ENCODE measurements around the gene MAD2L1BP. TPM values are rescaled to one million over a fixed set of nuclear protein-coding genes. Genes with fewer than 3 reads are reported as not detected.
"Not testable (repeated sequence)": the region's sequence is repeated elsewhere in the genome, so short reads cannot be mapped to it uniquely, and the experiment has no call there.

Gene MAD2L1BP
- total RNA-seq, 1 experiment from 2014 or later: 39.1 TPM

DNA sequence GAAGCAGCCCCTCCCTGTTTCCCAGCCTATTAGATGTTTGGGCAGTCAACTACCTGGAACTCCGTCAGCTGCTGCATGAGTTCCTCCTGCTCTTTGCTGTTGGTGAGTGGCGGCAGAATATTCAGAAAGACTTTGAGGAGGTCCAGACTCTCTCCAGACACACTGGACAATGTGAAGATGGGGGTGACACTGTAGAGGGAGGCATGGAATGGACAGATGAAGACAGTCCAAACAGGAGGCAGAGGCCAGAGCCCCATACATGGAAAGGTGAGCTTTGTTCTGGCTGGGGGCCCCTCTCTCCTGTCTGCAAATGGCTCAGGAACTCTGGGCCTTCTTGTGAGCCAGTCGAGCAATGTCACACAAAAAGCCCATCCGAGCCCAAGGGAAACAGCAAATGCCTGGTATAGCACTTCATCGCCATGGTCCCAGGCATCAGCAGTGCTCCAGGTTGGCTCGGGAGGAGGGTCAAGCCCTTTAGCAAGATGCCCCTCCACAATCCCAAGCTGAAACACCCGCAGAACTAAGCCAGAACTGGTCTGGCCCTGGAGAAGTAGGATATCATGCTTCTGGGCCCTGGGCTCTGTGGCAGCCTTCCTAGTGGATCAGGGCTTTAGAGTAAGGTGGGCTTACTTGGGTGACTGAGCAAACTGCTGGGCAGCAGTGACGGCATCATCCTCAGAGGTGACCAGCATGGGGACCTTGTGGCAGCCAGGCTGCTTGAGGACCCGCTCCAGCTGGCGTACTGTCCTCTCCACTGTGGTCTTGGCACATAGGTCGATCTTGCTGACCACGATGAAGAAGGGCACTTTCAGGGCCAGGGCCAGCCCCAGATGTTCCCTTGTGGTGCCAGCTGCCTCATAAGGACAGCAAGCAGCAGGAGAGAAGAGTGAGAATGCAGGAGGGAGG, 11.5 kb upstream of the MAD2L1BP start:
- in situ Hi-C loops (cut with HindIII; ENCODE audit: low pct_unique_long_range_greater_than_20kb, low sequenced_read_pairs): no loop called here
- no peak for DNase-seq (ENCODE audit: low read depth)

DNA sequence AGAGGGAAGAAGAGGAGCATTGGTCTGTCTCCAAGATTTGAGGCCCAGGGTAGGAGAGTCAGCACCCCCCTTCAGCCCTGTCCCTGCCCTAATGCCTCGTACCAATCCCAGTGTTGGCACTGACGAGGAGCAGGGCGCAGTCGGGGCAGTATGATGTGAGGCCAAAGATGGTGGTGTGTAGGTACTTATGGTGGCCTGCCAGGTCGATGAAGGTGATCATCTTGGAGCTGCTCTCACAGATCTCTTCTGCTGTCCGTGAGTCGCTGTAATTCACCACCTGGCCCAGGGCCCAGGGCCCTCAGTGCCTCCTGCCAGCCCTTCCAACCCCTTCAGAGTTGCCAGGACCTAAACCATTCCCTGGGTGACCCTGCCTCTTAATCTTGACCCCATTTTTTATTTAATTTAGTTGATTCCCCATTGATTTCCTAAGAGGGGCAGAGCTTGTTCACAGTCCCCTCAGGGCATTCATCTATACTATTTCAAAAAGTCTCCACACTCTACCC, 10.8 kb upstream of the MAD2L1BP start:
- no peak for DNase-seq (ENCODE audit: low read depth)
- in situ Hi-C loops (cut with HindIII; ENCODE audit: low pct_unique_long_range_greater_than_20kb, low sequenced_read_pairs): no loop called here

- DNase-seq (ENCODE audit: low read depth): no peak
- in situ Hi-C loops (cut with HindIII; ENCODE audit: low pct_unique_long_range_greater_than_20kb, low sequenced_read_pairs): no loop called here
These were observed 10.1 kb upstream of the MAD2L1BP start for GRCh38 chr6:43625393-43625992.

DNA sequence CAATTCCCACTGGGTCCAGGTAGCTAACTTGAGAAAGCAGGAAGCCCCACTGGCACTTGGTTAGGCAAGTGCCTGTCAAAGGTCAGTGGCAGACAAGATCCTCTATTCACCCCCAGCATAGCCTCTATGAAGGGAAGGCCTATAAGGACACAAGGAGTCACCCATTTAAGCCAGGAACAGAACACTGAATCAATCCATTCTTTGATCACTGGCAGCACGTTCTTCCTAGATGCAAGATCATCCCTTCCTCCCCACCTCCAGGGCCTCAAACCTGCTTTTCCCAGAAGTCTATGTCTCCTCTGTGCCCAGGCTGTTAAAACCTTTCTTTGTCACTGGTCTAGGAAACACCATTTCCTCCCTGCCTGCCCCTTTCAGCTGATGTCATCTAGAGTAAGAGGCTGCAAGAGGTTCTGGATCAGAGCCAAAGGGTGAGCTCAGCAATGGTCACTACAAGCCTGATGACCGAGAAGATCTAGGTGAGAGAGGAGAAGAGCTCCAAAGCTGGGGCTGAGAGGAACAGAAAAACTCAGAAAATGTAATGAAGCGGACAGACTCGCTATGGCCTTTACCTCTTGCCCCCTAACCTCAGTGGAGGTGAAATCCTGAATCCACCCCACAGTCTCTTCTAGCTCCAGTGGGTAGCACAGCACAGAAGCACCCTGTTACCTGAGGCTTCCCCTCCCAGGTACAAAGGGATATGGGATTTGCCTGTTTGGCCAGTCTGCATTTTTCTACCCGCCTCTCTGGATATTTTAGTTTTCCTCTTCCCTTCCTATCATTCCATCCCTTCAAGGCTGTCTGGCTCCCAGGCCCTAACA, 8.4 kb upstream of the MAD2L1BP start:
- peak; percentile 93 for DNase-seq (ENCODE audit: low read depth)

DNA sequence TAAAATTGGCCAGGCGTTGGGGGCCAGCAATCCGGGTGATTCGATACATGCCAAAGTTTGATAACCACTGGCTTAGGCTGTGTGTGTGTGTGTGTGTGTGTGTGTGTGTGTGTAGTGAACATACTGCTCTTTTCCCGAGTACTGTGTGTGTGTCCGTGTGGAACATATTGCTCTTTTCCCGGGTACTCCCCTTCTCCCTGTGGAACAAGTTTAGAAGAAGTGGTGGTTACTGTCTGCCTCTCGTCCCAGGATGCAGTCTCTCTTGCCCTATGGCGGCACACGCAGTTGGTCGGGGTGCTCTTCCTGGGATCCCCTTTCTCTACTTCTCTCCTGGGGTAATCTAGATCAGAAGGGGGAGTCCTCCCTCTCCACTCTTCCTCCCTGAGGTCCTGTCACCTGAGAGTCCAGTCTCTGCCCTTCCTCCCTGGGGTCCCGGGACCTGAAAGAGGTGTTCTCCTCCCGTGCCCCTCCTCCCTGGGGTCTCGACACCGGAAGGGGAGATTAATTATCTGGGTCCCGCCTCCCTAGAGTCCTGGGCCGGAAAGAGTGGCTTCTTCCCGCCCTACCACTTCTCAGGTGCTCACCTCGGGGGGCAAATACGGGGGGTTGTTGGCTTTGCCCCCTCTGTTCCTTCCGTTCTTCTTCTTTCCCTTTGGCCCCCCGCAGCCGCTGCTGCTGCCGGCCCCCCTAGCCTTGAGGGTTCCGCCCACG, 7.1 kb upstream of the MAD2L1BP start:
- peak; percentile 66 for DNase-seq (ENCODE audit: low read depth)
- in situ Hi-C loops (cut with HindIII; ENCODE audit: low pct_unique_long_range_greater_than_20kb, low sequenced_read_pairs): no loop called here

More for the DNA sequence above, 8.4 kb upstream of the MAD2L1BP start:
- in situ Hi-C loops (cut with HindIII; ENCODE audit: low pct_unique_long_range_greater_than_20kb, low sequenced_read_pairs): no loop called here

DNA sequence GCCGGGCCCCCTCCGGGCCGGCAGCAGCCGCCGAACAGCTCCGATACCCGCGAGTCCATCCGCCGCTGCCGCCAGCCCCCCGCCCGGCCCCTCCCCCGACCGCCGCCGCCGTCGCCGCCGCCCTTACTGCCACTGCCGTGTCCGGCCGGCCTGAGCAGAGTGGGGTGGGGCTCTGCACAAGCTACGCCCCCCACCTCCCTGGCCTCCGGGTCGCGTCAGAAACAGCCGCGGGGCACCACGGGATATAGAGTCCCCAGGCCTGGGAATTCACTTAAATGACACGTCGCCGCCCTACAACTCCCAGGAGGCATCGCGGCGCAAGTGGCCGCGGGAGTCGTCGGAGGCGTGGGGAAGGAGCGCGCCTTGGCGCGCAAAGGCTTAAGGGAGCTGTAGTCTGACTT, 6.5 kb upstream of the MAD2L1BP start, which contains the start of gene GTPBP2:
TSS of gene GTPBP2 (minus strand) at position 161 of the 401 bp plus-strand sequence. CDS start at position 59, 102 bp downstream.
- peak; percentile 99 for DNase-seq (ENCODE audit: low read depth)
- in situ Hi-C loops (cut with HindIII; ENCODE audit: low pct_unique_long_range_greater_than_20kb, low sequenced_read_pairs): no loop called here

DNA sequence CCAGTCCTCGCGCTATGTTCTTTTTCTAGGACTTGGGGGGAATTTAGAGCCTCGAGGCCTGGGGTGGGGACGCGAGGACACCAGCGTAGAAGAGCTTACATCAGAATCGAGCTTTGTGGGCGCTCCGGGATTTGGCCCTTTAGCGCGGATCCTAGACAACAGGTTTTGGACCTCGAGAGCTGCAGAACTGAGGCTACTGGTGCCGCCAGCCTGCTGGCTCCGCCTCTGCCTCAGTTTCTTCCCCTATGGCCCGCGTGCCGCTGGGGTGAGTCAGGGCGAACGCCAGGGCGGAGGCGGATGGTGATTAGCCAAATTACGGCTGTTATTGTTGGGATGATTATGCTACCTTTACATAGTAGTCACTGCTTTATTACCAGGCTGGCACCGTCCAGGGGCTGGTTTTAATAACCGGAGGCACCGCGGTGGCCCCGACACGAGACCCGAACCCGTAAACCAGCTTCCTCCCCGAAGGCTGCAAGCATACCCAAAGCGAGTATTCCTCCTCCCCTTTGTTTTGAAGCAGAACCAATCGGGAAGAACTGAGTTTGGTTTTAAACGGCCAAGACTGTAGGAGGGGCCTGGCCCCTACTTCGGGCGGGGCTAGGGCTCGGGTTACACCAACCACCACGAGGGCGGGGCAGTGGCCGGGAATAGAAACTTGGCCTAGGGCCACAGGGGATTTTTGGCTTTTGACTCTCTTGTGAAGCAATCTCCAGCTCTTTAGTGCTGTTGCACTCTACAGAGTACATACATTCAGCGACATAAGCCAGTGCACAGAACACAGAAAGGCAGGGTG, 5.9 kb upstream of the MAD2L1BP start:
- in situ Hi-C loops (cut with HindIII; ENCODE audit: low pct_unique_long_range_greater_than_20kb, low sequenced_read_pairs): no loop called here
- DNase-seq (ENCODE audit: low read depth): peak; percentile 99

GRCh38 chr6:43630980-43631619, 4.5 kb upstream of the MAD2L1BP start:
- in situ Hi-C loops (cut with HindIII; ENCODE audit: low pct_unique_long_range_greater_than_20kb, low sequenced_read_pairs): no loop called here
- no peak for DNase-seq (ENCODE audit: low read depth)

GRCh38 chr6:43633002-43633401, 2.6 kb upstream of the MAD2L1BP start:
- in situ Hi-C loops (cut with HindIII; ENCODE audit: low pct_unique_long_range_greater_than_20kb, low sequenced_read_pairs); DNase-seq (ENCODE audit: low read depth): not testable (repeated sequence)

GRCh38 chr6:43634702-43635303, 837 bp upstream of the MAD2L1BP start:
- in situ Hi-C loops (cut with HindIII; ENCODE audit: low pct_unique_long_range_greater_than_20kb, low sequenced_read_pairs): no loop called here

GRCh38 chr6:43636308-43636659, 644 bp downstream of the MAD2L1BP start:
- DNase-seq (ENCODE audit: low read depth): no peak
- in situ Hi-C loops (cut with HindIII; ENCODE audit: low pct_unique_long_range_greater_than_20kb, low sequenced_read_pairs): no loop called here

More at GRCh38 chr6:43634702-43635303, 837 bp upstream of the MAD2L1BP start:
- DNase-seq (ENCODE audit: low read depth): no peak

- in situ Hi-C loops (cut with HindIII; ENCODE audit: low pct_unique_long_range_greater_than_20kb, low sequenced_read_pairs): no loop called here
These were observed 4.6 kb downstream of the MAD2L1BP start for GRCh38 chr6:43639984-43640800.

GRCh38 chr6:43644940-43645612, 9.4 kb downstream of the MAD2L1BP start, which contains the start of gene RSPH9:
Gene RSPH9, plus strand, starts transcription at chr6:43645036. Its CDS starts 63 bp downstream, at chr6:43645099.
- peak; percentile 71 for DNase-seq (ENCODE audit: low read depth)
- in situ Hi-C loops (cut with HindIII; ENCODE audit: low pct_unique_long_range_greater_than_20kb, low sequenced_read_pairs): no loop called here

More at GRCh38 chr6:43639984-43640800, 4.6 kb downstream of the MAD2L1BP start:
- no peak for DNase-seq (ENCODE audit: low read depth)

- DNase-seq (ENCODE audit: low read depth): no peak
- in situ Hi-C loops (cut with HindIII; ENCODE audit: low pct_unique_long_range_greater_than_20kb, low sequenced_read_pairs): no loop called here
These were observed 9.9 kb downstream of the MAD2L1BP start for GRCh38 chr6:43645613-43645964.

GRCh38 chr6:43647613-43648012, 12.0 kb downstream of the MAD2L1BP start:
- no peak for DNase-seq (ENCODE audit: low read depth)
- in situ Hi-C loops (cut with HindIII; ENCODE audit: low pct_unique_long_range_greater_than_20kb, low sequenced_read_pairs): no loop called here
